HepG2 (cell line): Measurements from ENCODE around the gene SYMPK. TPM values are rescaled to one million over a fixed set of nuclear protein-coding genes. Genes with fewer than 3 reads are reported as not detected.

Experiments
- ATAC-seq: fragments of 200-7000 bp; cut with Tn5 transposase; 3 replicates; pipeline ENCODE4 v1.9.1; 2020; ENCODE audit warnings: mild to moderate bottlenecking, moderate library complexity
- BruUV-seq: library from RNA; stranded (reverse); fragments of 400-500 nt; replicated peaks from 2 replicates; lab custom pipeline; 2021; lab: Mats Ljungman, UMichigan
- CTCF ChIA-PET: fragments of 300-600 bp; formaldehyde crosslinking; extraction: SDS; loops from one replicate; lab custom pipeline; 2021; ENCODE audit warnings: low total read pairs, inconsistent platforms, low intra/inter-chr PET ratio; lab: Yijun Ruan, JAX
- POLR2A ChIA-PET: fragments of 350-600 bp; sonication (Branson Sonifier 250); formaldehyde crosslinking; loops from one replicate; lab custom pipeline; 2020; ENCODE audit warnings: antibody characterized with exemption, inconsistent platforms; lab: Yijun Ruan, JAX
- DNase-seq: peaks from one replicate; pipeline ENCODE4 v3.0.0-alpha.2; 2015; ENCODE audit warnings: low spot score
- FAIRE-seq: peaks from 3 replicates; lab custom pipeline; 2011; peaks lifted over from hg19 to GRCh38; lab: Jason Lieb, UNC
- H2AFZ ChIP-seq: one replicate; pipeline ENCODE4 v1.6.1; 2011; ENCODE audit warnings: low read length, inconsistent platforms
- H3K27ac ChIP-seq: fragments of 300-600 bp; 3 replicates; pipeline ENCODE4 v1.8.0; 2011; ENCODE audit warnings: mixed run types, mild to moderate bottlenecking, mixed read lengths, low read length, inconsistent platforms; ENCODE audit not compliant: insufficient read depth; ENCODE audit errors: extremely low read length
- H3K27me3 ChIP-seq, 2 experiments: fragments of 200-600 bp in 1 of 2; 2 replicates in 1 of 2; 3 replicates in 1 of 2; pipeline versions ENCODE4 v1.6.0 to v1.8.0; 2011; ENCODE audit warnings: low read length in 2 of 2, mild to moderate bottlenecking in 2 of 2, moderate library complexity in 2 of 2, inconsistent platforms in 1 of 2; ENCODE audit not compliant: insufficient read depth in 2 of 2, control insufficient read depth in 1 of 2
- H3K36me3 ChIP-seq, 2 experiments: fragments of 200-600 bp in 1 of 2; replicated peaks in 1 of 2; 2 replicates in 1 of 2; 3 replicates in 1 of 2; pipeline versions ENCODE4 v1.5.1 to v1.8.0; 2011; ENCODE audit warnings: low read length in 2 of 2, inconsistent platforms in 1 of 2; ENCODE audit not compliant: insufficient read depth in 2 of 2, control insufficient read depth in 1 of 2
- H3K4me1 ChIP-seq: 2 replicates; pipeline ENCODE4 v1.5.1; 2012; ENCODE audit warnings: low read length, inconsistent platforms; ENCODE audit not compliant: insufficient read depth
- H3K4me2 ChIP-seq: 2 replicates; pipeline ENCODE4 v1.6.0; 2011; ENCODE audit warnings: low read depth, low read length, inconsistent platforms
- H3K4me3 ChIP-seq, 3 experiments: fragments of 200-600 bp in 1 of 3; sonication (generic), shearing (Covaris generic) in 1 of 3; replicated peaks in 1 of 3; 2 replicates each; pipeline ENCODE4 v1.5.1; 2011 to 2016; ENCODE audit warnings: low read length in 3 of 3, inconsistent platforms in 2 of 3, low read depth in 2 of 3, mild to moderate bottlenecking in 2 of 3, control low read depth in 1 of 3, mixed read lengths in 1 of 3; ENCODE audit not compliant: insufficient read depth in 1 of 3
- H3K79me2 ChIP-seq: one replicate; pipeline ENCODE4 v1.6.1; 2011; ENCODE audit warnings: low read length, inconsistent platforms; ENCODE audit not compliant: insufficient read depth
- H3K9ac ChIP-seq: 2 replicates; pipeline ENCODE4 v1.6.0; 2011; ENCODE audit warnings: mild to moderate bottlenecking, low read depth, low read length, inconsistent platforms; ENCODE audit not compliant: insufficient read depth
- H3K9me3 ChIP-seq: 2 replicates; pipeline ENCODE4 v1.5.1; 2012; ENCODE audit warnings: mild to moderate bottlenecking, low read length
- H4K20me1 ChIP-seq: 2 replicates; pipeline ENCODE4 v1.6.0; 2011; ENCODE audit warnings: inconsistent platforms, mild to moderate bottlenecking, low read length, moderate library complexity; ENCODE audit not compliant: insufficient read depth
- AKAP8 ChIP-seq: sonication (generic); formaldehyde crosslinking; IDR thresholded peaks from 2 replicates; pipeline ENCODE4 v1.5.1; 2020; ENCODE audit warnings: mild to moderate bottlenecking, missing genetic modification reagents
- ARNT ChIP-seq: fragments of 450-650 bp; IDR thresholded peaks from 2 replicates; pipeline ENCODE4 v1.6.1; 2017
- CEBPZ ChIP-seq: IDR thresholded peaks from 2 replicates; pipeline ENCODE4 v1.6.1; 2012; ENCODE audit warnings: low read length, improper control_type of control experiment
- DBP ChIP-seq: sonication (generic); formaldehyde crosslinking; IDR thresholded peaks from 2 replicates; pipeline ENCODE4 v1.4.0; 2020; ENCODE audit warnings: missing genetic modification reagents; ENCODE audit errors: not compliant biosample characterization
- EEA1 ChIP-seq: sonication (generic); formaldehyde crosslinking; IDR thresholded peaks from 2 replicates; pipeline ENCODE4 v1.5.1; 2020; ENCODE audit warnings: mild to moderate bottlenecking, missing genetic modification reagents, borderline replicate concordance
- ERF ChIP-seq: IDR thresholded peaks from 2 replicates; pipeline ENCODE4 v1.6.1; 2018; ENCODE audit warnings: missing biosample characterization, missing genetic modification reagents
- PATZ1 ChIP-seq: sonication (generic); formaldehyde crosslinking; IDR thresholded peaks from 2 replicates; pipeline ENCODE4 v1.4.0; 2020; ENCODE audit warnings: missing genetic modification reagents
- PLRG1 ChIP-seq: fragments of 450-650 bp; conservative IDR thresholded peaks from 2 replicates; pipeline ENCODE4 v1.6.1; 2016
- ZC3H4 ChIP-seq: sonication (generic); formaldehyde crosslinking; IDR thresholded peaks from 2 replicates; pipeline ENCODE4 v1.4.0; 2020; ENCODE audit warnings: missing genetic modification reagents, borderline replicate concordance
- ZNF20 ChIP-seq: sonication (generic); formaldehyde crosslinking; IDR thresholded peaks from 2 replicates; pipeline ENCODE4 v1.4.0; 2020; ENCODE audit warnings: mild to moderate bottlenecking, moderate library complexity, missing genetic modification reagents
- ZNF616 ChIP-seq: sonication (generic); formaldehyde crosslinking; IDR thresholded peaks from 2 replicates; pipeline ENCODE4 v1.5.0; 2020; ENCODE audit warnings: low read depth, mild to moderate bottlenecking, missing genetic modification reagents
- ZNF766 ChIP-seq: sonication (generic); formaldehyde crosslinking; IDR thresholded peaks from 2 replicates; pipeline ENCODE4 v1.5.0; 2020; ENCODE audit warnings: missing genetic modification reagents, borderline replicate concordance
- WGBS: methylation state at CpG from one replicate; pipeline ENCODE4 v1.1.6; 2017; ENCODE audit warnings: low lambda C conversion rate; 5-methylcytosine and 5-hydroxymethylcytosine counted together
- in situ Hi-C: cut with HindIII; loops from 2 replicates; pipeline ENCODE4 v1.10.0; 2017; ENCODE audit warnings: low pct_unique_long_range_greater_than_20kb; ENCODE audit not compliant: extremely low pct_ligation_motif_present
- intact Hi-C: fragments of 100-400 bp; cut with micrococcal nuclease; formaldehyde crosslinking; loops from one replicate; pipeline ENCODE4 v1.10.0; 2022; ENCODE audit not compliant: unreplicated experiment
- polyA plus RNA-seq, 8 experiments: library from polyadenylated mRNA; depleted of rRNA in 3 of 8; stranded (reverse) in 7 of 8; unstranded in 1 of 8; fragments of >200 nt; fragmentation: Illumina TruSeq in 4 of 8; extraction: Trizol in 4 of 8; gene quantifications; 2 replicates each; pipeline versions ENCODE4 v1.2.1 to v1.2.3, GENCODE V29; 2011 to 2016; ENCODE audit warnings: low read depth in 4 of 8, missing spikeins in 1 of 8, mixed read lengths in 1 of 8; ENCODE audit not compliant: insufficient read depth in 1 of 8
- total RNA-seq, 5 experiments: library from RNA; depleted of rRNA; stranded (reverse); fragments of >200 nt; fragmentation: Illumina TruSeq; extraction: Trizol; gene quantifications; 2 replicates each; pipeline ENCODE4 v1.2.3, GENCODE V29; 2016; ENCODE audit warnings: low read depth in 1 of 5

SYMPK gene
- total and polyA plus RNA-seq, 2 of the 13 experiments (the other 11 are each of a cell fraction or from before 2014, with no cell fraction given) = 21.9 to 55.7 TPM

GRCh38 chr19:45821103-45821521 is 41.8 kb downstream of the SYMPK start:
- no peak for FAIRE-seq
- Histone ChIP-seq H3K27ac (no peak overlapping the region), H3K79me2 (no peaks in the 10 kb centered on the region), H3K4me3 (no peak overlapping the region)
- ATAC-seq = no peak
- TF ChIP-seq AKAP8 (CRISPR knock-in tag) = 0 out of 2 replicates have a peak, but pooled peaks have one; percentile 24
- no peak for TF ChIP-seq PLRG1
- TF ChIP-seq ZNF20 (CRISPR knock-in tag) = no peak
- TF ChIP-seq, all 625 proteins: peak for 1
- BruUV-seq = no TSS peak
- Histone ChIP-seq H3K9ac (no peak overlapping the region), H4K20me1 (no peaks in the 10 kb centered on the region), H3K4me1 (no peaks in the 10 kb centered on the region), H3K9me3 (no peaks in the 10 kb centered on the region), H3K27me3 (no peaks in the 10 kb centered on the region), H3K36me3 (peaks cover 20 to 47% of the 10 kb centered on the region in 2 experiments), H3K4me2 (no peak overlapping the region), H2AFZ (no peak overlapping the region)
- ChIA-PET POLR2A (no interaction called here), CTCF (no interaction called here)
- in situ Hi-C loops (no loop called here), intact Hi-C loops (no loop called here)
- no peak for DNase-seq
- WGBS = 98% methylated on average over 8 of the region's 8 CpGs

GRCh38 chr19:45820413-45821102 is 42.4 kb downstream of the SYMPK start:
- intact Hi-C loops (no loop called here), in situ Hi-C loops (no loop called here)
- DNase-seq (no peak), FAIRE-seq (no peak), ATAC-seq (no peak)
- H3K9ac ChIP-seq = no peak overlapping the region
- POLR2A ChIA-PET = interaction anchor here (1.0 kb wide), 1 partner anchor 62 kb away, joined by 3 read pairs; no protein-coding TSS in a partner anchor
- H3K36me3 ChIP-seq = peaks cover 18 to 41% of the 10 kb centered on the region in 2 experiments
- H3K79me2 ChIP-seq = no peaks in the 10 kb centered on the region
- no peak overlapping the region for H3K4me2 ChIP-seq
- no peak overlapping the region for H3K27ac ChIP-seq
- WGBS = 89% methylated on average over 12 of the region's 20 CpGs
- no peaks in the 10 kb centered on the region for H3K27me3 ChIP-seq
- no peaks in the 10 kb centered on the region for H3K4me1 ChIP-seq
- CTCF ChIA-PET = interaction anchor here (1.8 kb wide), 1 partner anchor 63 kb away, joined by 4 read pairs; no protein-coding TSS in a partner anchor
- H3K4me3 ChIP-seq = no peak overlapping the region
- no peaks in the 10 kb centered on the region for H4K20me1 ChIP-seq
- H2AFZ ChIP-seq = no peak overlapping the region
- no TSS peak for BruUV-seq
- no peaks in the 10 kb centered on the region for H3K9me3 ChIP-seq
- no peak for TF ChIP-seq DBP
- TF ChIP-seq PATZ1 (CRISPR knock-in tag) = no peak
- no peak for TF ChIP-seq CEBPZ
- no peak for TF ChIP-seq ERF (CRISPR knock-in tag)
- TF ChIP-seq EEA1 (CRISPR knock-in tag) = no peak
- no peak for TF ChIP-seq ZC3H4
- no peak for TF ChIP-seq ZNF616 (CRISPR knock-in tag)
- no peak for TF ChIP-seq ZNF766 (CRISPR knock-in tag)
- no peak for TF ChIP-seq ARNT
